GM21529 (cell line): ENCODE measurements around the gene TRPM4.
"Not testable (repeated sequence)": the region's sequence is repeated elsewhere in the genome, so short reads cannot be mapped to it uniquely, and the experiment has no call there.

ENCODE experiments used
- ATAC-seq: cut with Tn5 transposase; IDR thresholded peaks from one replicate; pipeline ENCODE4 v1.9.1; 2021; ENCODE audit not compliant: unreplicated experiment

TRPM4 gene

DNA sequence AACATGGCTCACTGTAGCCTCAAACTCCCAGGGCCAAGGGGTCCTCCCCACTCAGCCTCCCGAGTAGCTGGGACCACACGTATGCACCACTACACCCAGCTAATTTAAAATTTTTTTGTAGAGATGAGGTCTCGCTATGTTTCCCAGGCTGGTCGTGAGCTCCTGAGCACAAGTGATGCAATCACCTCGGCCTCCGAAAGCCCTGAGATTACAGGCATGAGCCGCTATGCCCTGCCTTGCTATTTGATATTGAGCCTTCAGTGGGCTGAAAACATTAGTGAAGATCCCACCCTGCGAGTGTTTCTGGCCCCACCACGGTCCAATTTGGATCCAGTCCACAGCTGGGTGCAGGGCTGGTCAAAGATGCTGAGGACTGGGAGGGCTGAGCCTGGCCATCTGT lies 65.9 kb downstream of the TRPM4 start:
- no peak for ATAC-seq

- ATAC-seq = not testable (repeated sequence)
These were observed 66.8 kb downstream of the TRPM4 start for GRCh38 chr19:49224441-49224840.

DNA sequence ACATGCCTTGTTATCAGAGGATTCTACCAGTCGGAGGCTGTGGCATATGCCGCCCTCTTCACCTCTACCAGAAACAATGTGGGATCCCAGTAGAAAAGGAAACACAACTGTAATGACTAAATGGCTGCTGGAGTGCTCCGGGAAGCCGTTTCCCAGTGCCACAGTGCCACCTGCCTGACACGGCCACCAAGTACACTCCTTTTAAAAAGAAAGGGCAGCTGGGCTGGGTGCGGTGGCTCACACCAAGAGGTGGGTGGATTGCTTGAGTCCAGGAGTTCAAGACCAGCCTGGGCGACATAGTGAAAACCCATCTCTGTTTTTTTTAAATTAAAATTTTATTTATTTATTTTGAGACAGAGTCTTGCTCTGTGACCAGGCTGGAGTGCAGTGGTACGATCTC lies 67.3 kb downstream of the TRPM4 start:
- no peak for ATAC-seq

GRCh38 chr19:49229416-49229815 lies 71.8 kb downstream of the TRPM4 start:
- ATAC-seq = no peak

DNA sequence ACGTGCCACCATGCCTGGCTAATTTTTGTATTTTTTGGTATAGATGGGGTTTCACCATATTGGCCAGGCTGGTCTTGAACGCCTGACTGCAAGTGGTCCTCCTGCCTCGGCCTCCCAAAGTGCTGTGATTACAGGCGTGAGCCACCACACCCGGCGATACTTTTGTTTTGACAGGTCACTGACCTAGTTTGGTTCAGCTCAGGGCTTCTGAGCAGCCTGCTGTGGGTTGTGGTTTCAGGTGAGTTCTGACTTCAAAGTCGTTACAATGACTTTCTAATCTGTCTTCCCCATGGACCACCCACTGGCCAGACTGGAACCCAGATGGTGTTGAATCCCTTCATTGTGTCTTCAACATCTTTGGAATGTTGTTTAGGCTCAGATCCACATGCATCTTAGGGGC lies 73.8 kb downstream of the TRPM4 start:
- ATAC-seq = no peak

DNA sequence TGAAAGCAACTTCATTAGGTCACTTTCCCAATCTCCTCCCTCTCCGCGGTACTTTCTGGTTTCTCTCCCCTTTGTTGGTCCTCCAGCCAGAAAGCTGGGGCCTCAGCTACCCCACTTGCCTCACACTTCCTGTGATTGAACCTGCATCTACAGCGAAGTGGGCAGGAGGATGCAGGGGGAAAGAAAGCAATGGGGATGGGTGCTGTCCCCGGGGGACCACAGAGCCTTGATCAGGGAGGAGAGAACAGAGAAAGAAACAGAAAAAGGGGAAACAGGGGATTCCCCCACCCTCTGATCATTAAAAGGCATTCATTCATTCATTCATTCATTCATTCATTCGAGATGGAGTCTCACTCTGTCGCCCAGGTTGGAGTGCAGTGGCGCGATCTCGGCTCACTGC lies 74.2 kb downstream of the TRPM4 start:
- ATAC-seq = no peak

DNA sequence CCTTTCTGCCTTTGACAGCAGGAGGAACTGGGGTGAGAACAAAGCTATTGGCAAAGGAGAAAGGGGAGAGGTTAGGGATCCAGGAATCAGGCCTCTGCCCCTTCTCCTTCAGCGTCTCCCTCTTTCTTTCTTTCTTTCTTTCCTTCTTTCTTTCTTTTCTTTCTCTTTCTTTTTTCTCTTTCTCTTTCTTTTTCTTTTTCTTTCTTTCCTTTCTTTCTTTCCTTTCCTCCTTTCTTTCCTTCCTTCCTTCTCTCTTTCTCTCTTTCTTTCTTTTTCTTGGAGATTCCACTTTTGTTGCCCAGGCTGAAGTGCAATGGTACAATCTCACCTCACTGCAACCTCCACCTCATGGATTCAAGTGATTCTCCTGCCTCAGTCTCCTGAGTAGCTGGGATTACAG lies 75.6 kb downstream of the TRPM4 start:
- no peak for ATAC-seq

GRCh38 chr19:49241769-49242168 lies 84.2 kb downstream of the TRPM4 start:
- no peak for ATAC-seq

GRCh38 chr19:49243129-49243528 lies 85.5 kb downstream of the TRPM4 start:
- no peak for ATAC-seq

DNA sequence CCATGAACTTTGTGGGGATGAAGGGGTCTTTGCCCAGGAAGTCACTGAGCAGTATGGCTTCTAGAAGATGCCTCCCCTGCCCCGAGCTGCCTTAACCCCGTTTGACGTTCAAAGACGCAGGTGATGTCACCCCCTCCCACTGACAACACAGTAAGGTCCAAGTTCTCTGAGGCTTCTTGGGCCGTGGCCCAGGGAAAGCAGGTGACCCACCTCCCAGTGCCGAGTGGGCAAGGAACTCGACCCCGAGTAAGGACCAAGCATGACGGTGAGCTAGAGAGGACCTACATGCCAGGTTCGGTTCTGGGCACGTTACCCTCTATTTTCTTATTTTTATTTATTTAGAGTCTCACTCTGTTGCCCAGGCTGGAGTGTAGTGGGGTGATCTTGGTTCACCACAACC lies 86.1 kb downstream of the TRPM4 start:
- no peak for ATAC-seq

- no peak for ATAC-seq
These were observed 86.7 kb downstream of the TRPM4 start for GRCh38 chr19:49244256-49244655.

DNA sequence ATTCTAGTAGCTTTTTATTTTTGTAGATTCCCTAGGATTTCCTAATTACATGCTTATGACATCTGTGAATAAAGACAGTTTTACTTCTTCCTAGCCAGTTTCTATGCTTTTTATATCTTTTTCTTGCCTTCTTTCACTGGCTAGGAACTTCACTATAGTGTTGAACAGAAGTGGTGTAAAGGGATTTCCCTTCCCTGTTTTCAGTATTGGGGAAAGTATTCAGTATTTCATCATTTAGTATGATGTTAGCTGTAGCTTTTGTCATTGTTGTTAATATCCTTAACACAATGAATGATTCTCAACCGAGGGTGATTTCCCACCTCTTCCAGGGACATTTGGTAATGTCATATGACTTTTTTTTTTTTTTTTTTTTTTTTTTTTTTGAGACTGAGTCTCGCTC lies 90.1 kb downstream of the TRPM4 start:
- ATAC-seq = no peak

DNA sequence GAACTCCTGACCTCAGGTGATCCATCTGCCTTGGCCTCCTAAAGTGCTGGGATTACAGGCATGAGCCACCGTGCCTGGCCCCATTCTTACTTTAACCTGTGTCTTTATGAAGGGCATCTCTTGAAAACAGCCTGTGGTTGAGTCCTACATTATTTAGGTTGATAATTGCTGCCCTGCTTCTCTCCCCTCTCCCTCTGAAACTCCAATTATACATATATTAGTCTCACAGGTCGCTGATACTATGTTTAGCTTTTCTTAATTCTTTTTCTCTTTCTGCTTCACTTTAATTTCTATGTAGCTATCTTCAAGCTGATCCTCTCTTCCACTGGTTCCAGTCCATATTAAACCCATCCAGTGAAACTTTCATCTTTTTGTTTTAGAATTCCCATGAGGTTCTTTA lies 92.3 kb downstream of the TRPM4 start:
- ATAC-seq = no peak

GRCh38 chr19:49255674-49256073 lies 98.1 kb downstream of the TRPM4 start:
- no peak for ATAC-seq

- ATAC-seq = no peak
These were observed 99.1 kb downstream of the TRPM4 start for GRCh38 chr19:49256691-49257090.
